ENCODE results near the gene CAPN9.

The CAPN9 gene

GRCh38 chr1:230800891-230801840 is 54.0 kb downstream of the CAPN9 start:
- no peak for DNase-seq (ENCODE audit: low spot score)

- DNase-seq (ENCODE audit: low spot score): no peak
These were observed 57.2 kb downstream of the CAPN9 start for GRCh38 chr1:230804396-230804795.

- no peak for DNase-seq (ENCODE audit: low spot score)
These were observed 59.4 kb downstream of the CAPN9 start for GRCh38 chr1:230806552-230806951.

GRCh38 chr1:230807029-230807428 is 59.8 kb downstream of the CAPN9 start:
- no peak for DNase-seq (ENCODE audit: low spot score)

GRCh38 chr1:230807561-230808280 is 60.5 kb downstream of the CAPN9 start:
- DNase-seq (ENCODE audit: low spot score): no peak

- no peak for DNase-seq (ENCODE audit: low spot score)
These were observed 61.2 kb downstream of the CAPN9 start for GRCh38 chr1:230808281-230808872.

- no peak for DNase-seq (ENCODE audit: low spot score)
These were observed 62.2 kb downstream of the CAPN9 start for GRCh38 chr1:230809256-230809990.

GRCh38 chr1:230812568-230812967 is 65.4 kb downstream of the CAPN9 start:
- no peak for DNase-seq (ENCODE audit: low spot score)

GRCh38 chr1:230814949-230815692 is 67.9 kb downstream of the CAPN9 start:
- no peak for DNase-seq (ENCODE audit: low spot score)

GRCh38 chr1:230816018-230816417 is 68.8 kb downstream of the CAPN9 start:
- no peak for DNase-seq (ENCODE audit: low spot score)

- DNase-seq (ENCODE audit: low spot score): no peak
These were observed 71.2 kb downstream of the CAPN9 start for GRCh38 chr1:230818367-230818766.

GRCh38 chr1:230818901-230819300 is 71.7 kb downstream of the CAPN9 start:
- DNase-seq (ENCODE audit: low spot score): no peak

GRCh38 chr1:230819976-230820375 is 72.8 kb downstream of the CAPN9 start:
- DNase-seq (ENCODE audit: low spot score): no peak

GRCh38 chr1:230820568-230820967 is 73.4 kb downstream of the CAPN9 start:
- no peak for DNase-seq (ENCODE audit: low spot score)

GRCh38 chr1:230821346-230821745 is 74.2 kb downstream of the CAPN9 start:
- no peak for DNase-seq (ENCODE audit: low spot score)

- DNase-seq (ENCODE audit: low spot score): no peak
These were observed 74.9 kb downstream of the CAPN9 start for GRCh38 chr1:230822092-230822581.

GRCh38 chr1:230823426-230823825 is 76.2 kb downstream of the CAPN9 start:
- no peak for DNase-seq (ENCODE audit: low spot score)

GRCh38 chr1:230823931-230824381 is 76.8 kb downstream of the CAPN9 start:
- DNase-seq (ENCODE audit: low spot score): no peak

GRCh38 chr1:230824551-230824918 is 77.3 kb downstream of the CAPN9 start:
- DNase-seq (ENCODE audit: low spot score): no peak

GRCh38 chr1:230824919-230825721 is 77.9 kb downstream of the CAPN9 start:
- DNase-seq (ENCODE audit: low spot score): no peak
